LNCaP clone FGC (cell line): ENCODE measurements around the gene RAB3GAP1.

ENCODE experiments used
- DNase-seq: peaks from one replicate; pipeline ENCODE4 v3.0.0-alpha.2; 2011; ENCODE audit warnings: low read depth
- H3K4me3 ChIP-seq: 2 replicates; pipeline ENCODE4 v1.5.1; 2011; ENCODE audit warnings: mild to moderate bottlenecking, low read depth, low read length, control low read depth
- CTCF ChIP-seq: IDR thresholded peaks from 2 replicates; pipeline ENCODE4 v1.5.1; 2012; ENCODE audit warnings: mild to moderate bottlenecking; ENCODE audit not compliant: control insufficient read depth, insufficient read depth; ENCODE audit errors: extremely low read depth

The RAB3GAP1 gene

DNA sequence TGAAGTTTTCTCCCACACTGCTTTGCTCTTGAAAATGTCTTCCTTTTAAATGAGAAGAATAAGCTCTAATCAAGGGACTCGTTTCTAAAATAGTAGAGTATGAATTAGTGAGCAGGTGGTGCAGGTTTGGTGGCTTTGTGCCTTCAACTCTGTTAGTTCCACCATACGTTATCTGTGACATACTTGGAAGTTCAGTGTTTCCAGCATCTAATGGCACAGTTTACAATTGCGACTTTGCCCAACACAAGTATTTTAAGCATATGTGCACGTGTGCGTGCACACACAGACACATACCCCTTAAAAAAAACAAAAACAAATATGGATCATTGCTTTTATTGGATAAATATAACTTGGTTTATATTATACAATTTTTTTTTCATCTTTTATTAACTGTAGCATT lies 111.8 kb downstream of the RAB3GAP1 start:
- TF ChIP-seq CTCF = no peak
- H3K4me3 ChIP-seq = no peak overlapping the region; the same call in 1 of the 2 replicates
- DNase-seq = no peak

DNA sequence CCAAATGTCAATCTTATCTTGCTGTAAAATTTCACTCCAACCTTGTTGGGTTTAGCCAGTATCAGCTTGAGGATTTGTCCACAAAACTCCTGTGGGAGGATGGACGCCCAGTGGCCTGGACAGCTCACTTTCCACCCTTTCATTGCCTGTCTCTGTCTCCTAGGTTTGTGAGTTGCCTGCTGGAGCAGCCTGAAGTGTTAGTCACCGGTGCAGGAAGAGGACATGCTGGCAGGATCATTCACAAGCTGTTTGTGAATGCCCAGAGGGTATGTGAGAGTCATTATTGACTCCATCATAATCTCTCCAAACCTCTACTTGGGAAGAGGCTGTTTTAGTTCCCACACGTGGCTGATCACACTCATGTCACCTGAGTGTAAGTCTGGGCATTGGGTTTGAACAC lies 112.3 kb downstream of the RAB3GAP1 start:
- no peak overlapping the region for H3K4me3 ChIP-seq
- peak; percentile 90 for DNase-seq
- no peak for TF ChIP-seq CTCF

- no peak for DNase-seq
- H3K4me3 ChIP-seq = no peak overlapping the region
- TF ChIP-seq CTCF = no peak
These were observed 115.2 kb downstream of the RAB3GAP1 start for GRCh38 chr2:135167273-135167672.

GRCh38 chr2:135168204-135168856 lies 116.2 kb downstream of the RAB3GAP1 start:
- no peak overlapping the region for H3K4me3 ChIP-seq
- TF ChIP-seq CTCF = no peak
- no peak for DNase-seq

- H3K4me3 ChIP-seq = no peak overlapping the region
- no peak for TF ChIP-seq CTCF
- DNase-seq = no peak
These were observed 118.0 kb downstream of the RAB3GAP1 start for GRCh38 chr2:135169900-135170753.

GRCh38 chr2:135174049-135174809 lies 122.1 kb downstream of the RAB3GAP1 start:
- H3K4me3 ChIP-seq = no peak overlapping the region
- no peak for DNase-seq
- no peak for TF ChIP-seq CTCF
